Neural cell (in vitro differentiated cells): Measurements from ENCODE around the gene MPL. TPM values are rescaled to one million over a fixed set of nuclear protein-coding genes. Genes with fewer than 3 reads are reported as not detected.

Experiments
- H2AFZ ChIP-seq: fragments of 200-600, 300-800 bp; sonication (generic), shearing (Covaris generic); 2 replicates; pipeline ENCODE4 v1.6.0; 2014; ENCODE audit warnings: low read depth, mild to moderate bottlenecking, antibody characterized with exemption, low read length, moderate library complexity
- H3F3A ChIP-seq: fragments of 200-600 bp; shearing (Covaris generic); 2 replicates; pipeline ENCODE4 v1.6.1; 2016; ENCODE audit warnings: mild to moderate bottlenecking, moderate library complexity, mixed read lengths, antibody characterized with exemption, low read length; ENCODE audit not compliant: insufficient read depth, poor library complexity, severe bottlenecking
- H3K27ac ChIP-seq: fragments of 200-600, 300-800 bp; sonication (generic), shearing (Covaris generic); 2 replicates; pipeline ENCODE4 v1.5.1; 2014; ENCODE audit warnings: mild to moderate bottlenecking, low read length, moderate library complexity
- H3K27me3 ChIP-seq: fragments of 300-800, 200-600 bp; sonication (generic), shearing (Covaris generic); 2 replicates; pipeline ENCODE4 v1.6.0; 2014; ENCODE audit warnings: mild to moderate bottlenecking, low read depth, low read length, moderate library complexity; ENCODE audit not compliant: insufficient read depth
- H3K36me3 ChIP-seq: fragments of 300-800, 200-600 bp; sonication (generic), shearing (Covaris generic); 2 replicates; pipeline ENCODE4 v1.5.1; 2014; ENCODE audit warnings: mild to moderate bottlenecking, antibody characterized with exemption, low read length, moderate library complexity; ENCODE audit not compliant: insufficient read depth
- H3K4me2 ChIP-seq: fragments of 300-800, 200-600 bp; sonication (generic), shearing (Covaris generic); 2 replicates; pipeline ENCODE4 v1.6.0; 2014; ENCODE audit warnings: mild to moderate bottlenecking, low read length
- H3K4me3 ChIP-seq: fragments of 300-800, 200-600 bp; sonication (generic), shearing (Covaris generic); 2 replicates; pipeline ENCODE4 v1.5.1; 2014; ENCODE audit warnings: mild to moderate bottlenecking, low read length, moderate library complexity
- H3K79me2 ChIP-seq: fragments of 200-600 bp; shearing (Covaris generic); replicated peaks from 2 replicates; pipeline ENCODE4 v1.6.0; 2014; ENCODE audit warnings: mild to moderate bottlenecking, low read length, moderate library complexity; ENCODE audit not compliant: insufficient read depth
- H3K9ac ChIP-seq: fragments of 300-800, 200-600 bp; sonication (generic), shearing (Covaris generic); 2 replicates; pipeline ENCODE4 v1.6.1; 2016; ENCODE audit warnings: mild to moderate bottlenecking, low read length, mixed read lengths
- H3K9me2 ChIP-seq: fragments of 200-600 bp; shearing (Covaris generic); 2 replicates; pipeline ENCODE4 v1.6.1; 2016; ENCODE audit warnings: mild to moderate bottlenecking, low read length, mixed read lengths; ENCODE audit not compliant: insufficient read depth
- H3K9me3 ChIP-seq: fragments of 200-600, 300-800 bp; sonication (generic), shearing (Covaris generic); 2 replicates; pipeline ENCODE4 v1.6.1; 2016; ENCODE audit warnings: mild to moderate bottlenecking, mixed run types, low read length, moderate library complexity, mixed read lengths
- H4K20me1 ChIP-seq: fragments of 200-600 bp; shearing (Covaris generic); 2 replicates; pipeline ENCODE4 v1.6.1; 2016; ENCODE audit warnings: mild to moderate bottlenecking, mixed run types; ENCODE audit not compliant: insufficient read depth
- CTCF ChIP-seq: fragments of 450-650 bp; IDR thresholded peaks from 2 replicates; pipeline ENCODE4 v1.5.1; 2014; ENCODE audit warnings: antibody characterized with exemption, mild to moderate bottlenecking, moderate library complexity; ENCODE audit not compliant: poor library complexity, severe bottlenecking
- EP300 ChIP-seq: fragments of 450-650 bp; conservative IDR thresholded peaks from 2 replicates; pipeline ENCODE4 v1.6.1; 2014; ENCODE audit warnings: antibody characterized with exemption, mild to moderate bottlenecking, moderate library complexity; ENCODE audit not compliant: poor library complexity, severe bottlenecking
- EZH2 ChIP-seq: fragments of 200-600, 300-800 bp; shearing (Covaris generic), sonication (generic); IDR thresholded peaks from 2 replicates; pipeline ENCODE4 v1.6.1; 2014; ENCODE audit warnings: antibody characterized with exemption, low read length, borderline replicate concordance, mild to moderate bottlenecking; ENCODE audit not compliant: insufficient read depth, poor library complexity, severe bottlenecking
- MXI1 ChIP-seq: fragments of 450-650 bp; conservative IDR thresholded peaks from 2 replicates; pipeline ENCODE4 v1.6.1; 2014; ENCODE audit warnings: antibody characterized with exemption, mild to moderate bottlenecking; ENCODE audit not compliant: poor library complexity, severe bottlenecking
- POLR2AphosphoS5 ChIP-seq: IDR thresholded peaks from 2 replicates; pipeline ENCODE4 v1.6.1; 2012
- RAD21 ChIP-seq: fragments of 450-650 bp; conservative IDR thresholded peaks from 2 replicates; pipeline ENCODE4 v1.6.1; 2014; ENCODE audit warnings: antibody characterized with exemption, mild to moderate bottlenecking, moderate library complexity
- REST ChIP-seq: IDR thresholded peaks from 2 replicates; pipeline ENCODE4 v1.6.1; 2012; ENCODE audit warnings: borderline replicate concordance
- SMC3 ChIP-seq: fragments of 450-650 bp; conservative IDR thresholded peaks from 2 replicates; pipeline ENCODE4 v1.6.1; 2014; ENCODE audit warnings: antibody characterized with exemption, mild to moderate bottlenecking, moderate library complexity; ENCODE audit not compliant: poor library complexity
- TAF1 ChIP-seq: IDR thresholded peaks from 2 replicates; pipeline ENCODE4 v1.6.1; 2012; ENCODE audit warnings: low read depth
- polyA plus RNA-seq: library from polyadenylated mRNA; depleted of rRNA; stranded (reverse); fragments of >200 nt; gene quantifications from 2 replicates; pipeline ENCODE4 v1.2.3, GENCODE V29; 2014

MPL gene
- polyA plus RNA-seq, 1 donor from 2014 or later: not detected

- Histone ChIP-seq H3F3A (no peaks in the 10 kb centered on the region), H3K36me3 (no peaks in the 10 kb centered on the region), H3K9me2 (no peaks in the 10 kb centered on the region), H3K27me3 (no peaks in the 10 kb centered on the region), H3K9me3 (no peaks in the 10 kb centered on the region), H3K4me2 (no peak overlapping the region), H3K27ac (no peak overlapping the region), H3K4me3 (no peak overlapping the region), H3K79me2 (no peaks in the 10 kb centered on the region), H2AFZ (no peak overlapping the region), H3K9ac (no peak overlapping the region), H4K20me1 (no peaks in the 10 kb centered on the region)
- no peak for TF ChIP-seq RAD21
- no peak for TF ChIP-seq MXI1
- no peak for TF ChIP-seq REST
- no peak for TF ChIP-seq CTCF
- no peak for TF ChIP-seq POLR2AphosphoS5
- TF ChIP-seq SMC3: no peak
- no peak for TF ChIP-seq EZH2
- TF ChIP-seq EP300: no peak
- no peak for TF ChIP-seq TAF1
Measured at GRCh38 chr1:43322506-43322905, 15.1 kb upstream of the MPL start.

GRCh38 chr1:43324810-43325209, 12.8 kb upstream of the MPL start:
- no peaks in the 10 kb centered on the region for H3K79me2 ChIP-seq
- no peak overlapping the region for H3K27ac ChIP-seq

GRCh38 chr1:43325381-43325780, 12.2 kb upstream of the MPL start:
- Histone ChIP-seq H2AFZ (no peak overlapping the region), H3K9ac (no peak overlapping the region), H4K20me1 (no peaks in the 10 kb centered on the region), H3K27ac (no peak overlapping the region), H3K4me2 (no peak overlapping the region), H3K36me3 (no peaks in the 10 kb centered on the region), H3K79me2 (no peaks in the 10 kb centered on the region), H3F3A (no peaks in the 10 kb centered on the region), H3K9me2 (no peaks in the 10 kb centered on the region), H3K27me3 (no peaks in the 10 kb centered on the region), H3K4me3 (no peak overlapping the region), H3K9me3 (peaks cover 5% of the 10 kb centered on the region)
- TF ChIP-seq EZH2: no peak
- no peak for TF ChIP-seq EP300

More at GRCh38 chr1:43324810-43325209, 12.8 kb upstream of the MPL start:
- no peak overlapping the region for H2AFZ ChIP-seq
- no peaks in the 10 kb centered on the region for H4K20me1 ChIP-seq
- no peaks in the 10 kb centered on the region for H3K36me3 ChIP-seq
- no peak overlapping the region for H3K4me3 ChIP-seq
- H3K9ac ChIP-seq: no peak overlapping the region
- TF ChIP-seq MXI1: no peak
- no peak for TF ChIP-seq EP300
- TF ChIP-seq TAF1: no peak
- no peaks in the 10 kb centered on the region for H3K9me2 ChIP-seq
- H3K27me3 ChIP-seq: no peaks in the 10 kb centered on the region
- H3K4me2 ChIP-seq: no peak overlapping the region
- peaks cover 5% of the 10 kb centered on the region for H3K9me3 ChIP-seq
- no peaks in the 10 kb centered on the region for H3F3A ChIP-seq
